HepG2 (cell line): ENCODE results near the gene FDXACB1. TPM values are rescaled to one million over a fixed set of nuclear protein-coding genes. Genes with fewer than 3 reads are reported as not detected.

Source experiments
- ADNP ChIP-seq: sonication (generic); formaldehyde crosslinking; IDR thresholded peaks from 2 replicates; pipeline ENCODE4 v1.4.0; 2020; ENCODE audit warnings: missing genetic modification reagents
- ASH2L ChIP-seq: fragments of 300-600, 200-600 bp; sonication (generic); IDR thresholded peaks from 2 replicates; pipeline ENCODE4 v1.7.0; 2017; ENCODE audit warnings: low read depth, mild to moderate bottlenecking, moderate library complexity, mixed read lengths, low read length; ENCODE audit not compliant: insufficient read length
- ATF4 ChIP-seq, 2 experiments: fragments of 450-650 bp in 1 of 2; sonication (generic) in 1 of 2; formaldehyde crosslinking; IDR thresholded peaks; 2 replicates each; pipeline versions ENCODE4 v1.5.0 to v1.8.0; 2020 to 2022; ENCODE audit warnings: mild to moderate bottlenecking in 1 of 2, missing genetic modification reagents in 1 of 2
- CHD2 ChIP-seq: IDR thresholded peaks from 2 replicates; pipeline ENCODE4 v1.6.1; 2011; ENCODE audit warnings: low read depth, low read length, improper control_type of control experiment
- FOXK2 ChIP-seq: fragments of 450-650 bp; IDR thresholded peaks from 2 replicates; pipeline ENCODE4 v1.6.1; 2016
- HOXD1 ChIP-seq: sonication (generic); formaldehyde crosslinking; IDR thresholded peaks from 2 replicates; pipeline ENCODE4 v1.5.0; 2020; ENCODE audit warnings: missing genetic modification reagents
- KMT2B ChIP-seq: IDR thresholded peaks from 2 replicates; pipeline ENCODE4 v1.6.1; 2016; ENCODE audit warnings: missing genetic modification reagents, missing compliant biosample characterization
- MBD4 ChIP-seq: IDR thresholded peaks from 2 replicates; pipeline ENCODE4 v1.6.1; 2012; ENCODE audit warnings: low read length, inconsistent platforms, borderline replicate concordance
- PHF21A ChIP-seq: sonication (generic); formaldehyde crosslinking; IDR thresholded peaks from 2 replicates; pipeline ENCODE4 v1.5.0; 2020; ENCODE audit warnings: mild to moderate bottlenecking, missing genetic modification reagents
- PHF8 ChIP-seq: sonication (generic); formaldehyde crosslinking; IDR thresholded peaks from 2 replicates; pipeline ENCODE4 v1.5.0; 2020; ENCODE audit warnings: missing genetic modification reagents
- SP1 ChIP-seq, 2 experiments: fragments of 450-650 bp in 1 of 2; sonication (generic) in 1 of 2; formaldehyde crosslinking in 1 of 2; IDR thresholded peaks; 2 replicates each; pipeline versions ENCODE4 v1.4.0 to v1.6.1; 2016 to 2020; ENCODE audit warnings: missing genetic modification reagents in 1 of 2
- TCF7L2 ChIP-seq: IDR thresholded peaks from 2 replicates; pipeline ENCODE4 v1.6.1; 2011; ENCODE audit warnings: mild to moderate bottlenecking, low read depth, low read length, moderate library complexity
- TSC22D2 ChIP-seq: sonication (generic); formaldehyde crosslinking; IDR thresholded peaks from 2 replicates; pipeline ENCODE4 v1.5.1; 2020; ENCODE audit warnings: missing genetic modification reagents, mild to moderate bottlenecking, borderline replicate concordance
- ZBTB34 ChIP-seq: sonication (generic); formaldehyde crosslinking; IDR thresholded peaks from 2 replicates; pipeline ENCODE4 v1.8.0; 2022; ENCODE audit warnings: mild to moderate bottlenecking, missing genetic modification reagents
- ZNF138 ChIP-seq: sonication (generic); formaldehyde crosslinking; IDR thresholded peaks from 2 replicates; pipeline ENCODE4 v1.5.0; 2020; ENCODE audit warnings: mild to moderate bottlenecking, low read depth, missing genetic modification reagents
- ZNF451 ChIP-seq: sonication (generic); formaldehyde crosslinking; IDR thresholded peaks from 2 replicates; pipeline ENCODE4 v1.5.0; 2020; ENCODE audit warnings: mild to moderate bottlenecking, missing genetic modification reagents
- ZNF512B ChIP-seq: sonication (generic); formaldehyde crosslinking; IDR thresholded peaks from 2 replicates; pipeline ENCODE4 v1.5.1; 2020; ENCODE audit warnings: missing genetic modification reagents, mild to moderate bottlenecking, borderline replicate concordance
- ZNF777 ChIP-seq: sonication (generic); formaldehyde crosslinking; IDR thresholded peaks from 2 replicates; pipeline ENCODE4 v1.4.0; 2020; ENCODE audit warnings: missing genetic modification reagents
- ZNF83 ChIP-seq: sonication (generic); formaldehyde crosslinking; IDR thresholded peaks from 2 replicates; pipeline ENCODE4 v1.4.0; 2020; ENCODE audit warnings: missing genetic modification reagents, mild to moderate bottlenecking, borderline replicate concordance
- polyA plus RNA-seq, 8 experiments: library from polyadenylated mRNA; depleted of rRNA in 3 of 8; stranded (reverse) in 7 of 8; unstranded in 1 of 8; fragments of >200 nt; fragmentation: Illumina TruSeq in 4 of 8; extraction: Trizol in 4 of 8; gene quantifications; 2 replicates each; pipeline versions ENCODE4 v1.2.1 to v1.2.3, GENCODE V29; 2011 to 2016; ENCODE audit warnings: low read depth in 4 of 8, missing spikeins in 1 of 8, mixed read lengths in 1 of 8; ENCODE audit not compliant: insufficient read depth in 1 of 8
- total RNA-seq, 5 experiments: library from RNA; depleted of rRNA; stranded (reverse); fragments of >200 nt; fragmentation: Illumina TruSeq; extraction: Trizol; gene quantifications; 2 replicates each; pipeline ENCODE4 v1.2.3, GENCODE V29; 2016; ENCODE audit warnings: low read depth in 1 of 5
- TF ChIP-seq, protein P1 (sequence below): sonication (generic); formaldehyde crosslinking; IDR thresholded peaks from 2 replicates; pipeline ENCODE4 v1.4.0; 2020; ENCODE audit warnings: missing genetic modification reagents
- TF ChIP-seq, protein P2 (sequence below): sonication (generic); formaldehyde crosslinking; IDR thresholded peaks from 2 replicates; pipeline ENCODE4 v1.8.1; 2023; ENCODE audit warnings: missing genetic modification reagents, inconsistent platforms, borderline replicate concordance

FDXACB1 gene
- total and polyA plus RNA-seq, 2 of the 13 experiments (the other 11 are each of a cell fraction or from before 2014, with no cell fraction given): 1.1 to 3.4 TPM

DNA sequence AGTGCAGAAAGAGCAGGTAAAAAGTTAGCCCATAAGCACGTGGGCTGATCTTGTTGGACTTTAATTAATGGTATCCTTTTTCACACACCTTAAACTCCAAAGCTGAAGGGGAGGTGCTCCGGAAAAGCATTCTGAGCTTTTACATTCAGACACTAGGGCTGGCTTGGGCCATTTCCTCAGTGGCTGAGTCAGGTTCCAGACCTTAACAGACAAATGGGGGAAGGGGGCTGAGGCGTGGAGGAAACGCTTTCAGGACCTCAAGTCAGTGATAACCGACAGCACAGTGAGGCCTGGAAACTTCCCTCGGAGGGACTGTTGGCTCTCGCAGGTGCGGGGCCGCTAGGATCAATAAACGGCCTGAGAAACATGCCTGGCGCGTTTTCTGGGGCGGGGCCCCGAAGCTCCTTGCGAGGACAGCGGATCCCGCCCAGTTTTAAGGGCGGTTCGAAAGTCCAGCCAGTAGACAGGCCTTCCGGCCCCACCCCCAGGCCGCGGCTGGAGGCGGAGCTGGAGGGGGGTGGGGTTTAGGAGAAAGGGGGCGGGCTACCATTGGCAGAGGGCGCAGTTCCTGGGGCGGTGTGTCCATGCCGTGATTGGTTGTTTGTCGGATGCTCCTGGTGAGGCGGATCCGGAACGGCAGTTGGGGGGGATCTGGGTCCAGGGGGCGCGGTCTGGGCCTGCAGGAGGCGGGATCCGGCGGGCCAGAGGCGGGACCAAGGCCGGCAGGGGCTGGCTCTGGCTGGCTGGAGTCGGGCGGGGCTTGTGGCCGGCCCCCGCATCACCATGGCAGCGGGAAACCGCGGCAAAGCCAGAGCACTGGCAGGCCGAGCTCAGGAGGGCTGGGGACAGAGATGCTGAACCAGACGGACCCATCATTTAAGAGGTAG lies 47.8 kb upstream of the FDXACB1 start (continued):
- no peak for TF ChIP-seq ATF4 (CRISPR knock-in tag; IDR thresholded peaks at IDR 0.05)
- TF ChIP-seq ZNF451 (CRISPR knock-in tag): no peak
- peak; percentile 55; the same call in 1 of the 2 replicates for TF ChIP-seq ZNF777 (CRISPR knock-in tag)
- TF ChIP-seq ZNF138 (CRISPR knock-in tag): no peak
- TF ChIP-seq ZNF83: no peak
- no peak for TF ChIP-seq MBD4
- no peak for TF ChIP-seq ZBTB34 (CRISPR knock-in tag)
- TF ChIP-seq ADNP: no peak
- TF ChIP-seq TSC22D2 (CRISPR knock-in tag): 0 out of 2 replicates have a peak, but pooled peaks have one; percentile 63
- TF ChIP-seq TCF7L2: no peak
- TF ChIP-seq ASH2L: peak; percentile 43
- TF ChIP-seq CHD2: no peak
- TF ChIP-seq FOXK2: no peak
- TF ChIP-seq, protein P1, sequence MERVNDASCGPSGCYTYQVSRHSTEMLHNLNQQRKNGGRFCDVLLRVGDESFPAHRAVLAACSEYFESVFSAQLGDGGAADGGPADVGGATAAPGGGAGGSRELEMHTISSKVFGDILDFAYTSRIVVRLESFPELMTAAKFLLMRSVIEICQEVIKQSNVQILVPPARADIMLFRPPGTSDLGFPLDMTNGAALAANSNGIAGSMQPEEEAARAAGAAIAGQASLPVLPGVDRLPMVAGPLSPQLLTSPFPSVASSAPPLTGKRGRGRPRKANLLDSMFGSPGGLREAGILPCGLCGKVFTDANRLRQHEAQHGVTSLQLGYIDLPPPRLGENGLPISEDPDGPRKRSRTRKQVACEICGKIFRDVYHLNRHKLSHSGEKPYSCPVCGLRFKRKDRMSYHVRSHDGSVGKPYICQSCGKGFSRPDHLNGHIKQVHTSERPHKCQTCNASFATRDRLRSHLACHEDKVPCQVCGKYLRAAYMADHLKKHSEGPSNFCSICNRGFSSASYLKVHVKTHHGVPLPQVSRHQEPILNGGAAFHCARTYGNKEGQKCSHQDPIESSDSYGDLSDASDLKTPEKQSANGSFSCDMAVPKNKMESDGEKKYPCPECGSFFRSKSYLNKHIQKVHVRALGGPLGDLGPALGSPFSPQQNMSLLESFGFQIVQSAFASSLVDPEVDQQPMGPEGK (CRISPR knock-in tag): peak; percentile 77
- TF ChIP-seq KMT2B (CRISPR knock-in tag): peak; percentile 77
- peak; percentile 73 for TF ChIP-seq PHF8 (CRISPR knock-in tag)
- TF ChIP-seq, protein P2, sequence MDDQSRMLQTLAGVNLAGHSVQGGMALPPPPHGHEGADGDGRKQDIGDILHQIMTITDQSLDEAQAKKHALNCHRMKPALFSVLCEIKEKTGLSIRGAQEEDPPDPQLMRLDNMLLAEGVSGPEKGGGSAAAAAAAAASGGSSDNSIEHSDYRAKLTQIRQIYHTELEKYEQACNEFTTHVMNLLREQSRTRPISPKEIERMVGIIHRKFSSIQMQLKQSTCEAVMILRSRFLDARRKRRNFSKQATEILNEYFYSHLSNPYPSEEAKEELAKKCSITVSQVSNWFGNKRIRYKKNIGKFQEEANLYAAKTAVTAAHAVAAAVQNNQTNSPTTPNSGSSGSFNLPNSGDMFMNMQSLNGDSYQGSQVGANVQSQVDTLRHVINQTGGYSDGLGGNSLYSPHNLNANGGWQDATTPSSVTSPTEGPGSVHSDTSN (CRISPR knock-in tag): no peak
- TF ChIP-seq ZNF512B (CRISPR knock-in tag): no peak
- TF ChIP-seq SP1 (IDR thresholded peaks at IDR 0.05): no peak
- TF ChIP-seq SP1 (CRISPR knock-in tag; IDR thresholded peaks at IDR 0.05): peak; percentile 69
- TF ChIP-seq HOXD1 (CRISPR knock-in tag): 0 out of 2 replicates have a peak, but pooled peaks have one; percentile 27
- peak; percentile 64 for TF ChIP-seq PHF21A (CRISPR knock-in tag)
